HL-60 (cell line): ENCODE data around the gene PLCE1.

Experiments used
- DNase-seq, 2 experiments: peaks; one replicate each; pipeline ENCODE4 v3.0.0-alpha.2; 2010 to 2020; ENCODE audit warnings: low read depth in 1 of 2, low spot score in 1 of 2
- H3K27ac ChIP-seq: fragments of 250-450 bp; sonication (Bioruptor Pico); replicated peaks from 2 replicates; pipeline ENCODE4 v1.5.1; 2020; ENCODE audit warnings: mild to moderate bottlenecking, moderate library complexity
- H3K27me3 ChIP-seq: fragments of 250-450 bp; sonication (Bioruptor Pico); 2 replicates; pipeline ENCODE4 v1.5.1; 2021; ENCODE audit warnings: mild to moderate bottlenecking, moderate library complexity; ENCODE audit not compliant: insufficient read depth, poor library complexity, severe bottlenecking
- H3K4me3 ChIP-seq: replicated peaks from 2 replicates; pipeline ENCODE4 v1.5.1; 2011; ENCODE audit warnings: mild to moderate bottlenecking, control low read depth, low read length; ENCODE audit not compliant: insufficient read depth
- GABPA ChIP-seq: IDR thresholded peaks from 2 replicates; pipeline ENCODE4 v1.6.1; 2012; ENCODE audit warnings: low read depth
- POLR2AphosphoS5 ChIP-seq: IDR thresholded peaks from 2 replicates; pipeline ENCODE4 v1.6.1; 2012; ENCODE audit warnings: low read depth
- SPI1 ChIP-seq: IDR thresholded peaks from 2 replicates; pipeline ENCODE4 v1.6.1; 2012; ENCODE audit warnings: low read depth, mild to moderate bottlenecking, borderline replicate concordance
- TF ChIP-seq, protein P1 (sequence below): IDR thresholded peaks from one replicate; pipeline ENCODE4 v1.5.1; 2011; ENCODE audit warnings: low read length, control low read depth, inconsistent platforms; ENCODE audit not compliant: insufficient read depth
- TF ChIP-seq, protein P2 (sequence below): IDR thresholded peaks from 2 replicates; pipeline ENCODE4 v1.6.1; 2012; ENCODE audit warnings: low read depth; ENCODE audit not compliant: insufficient replicate concordance

Gene PLCE1

DNA sequence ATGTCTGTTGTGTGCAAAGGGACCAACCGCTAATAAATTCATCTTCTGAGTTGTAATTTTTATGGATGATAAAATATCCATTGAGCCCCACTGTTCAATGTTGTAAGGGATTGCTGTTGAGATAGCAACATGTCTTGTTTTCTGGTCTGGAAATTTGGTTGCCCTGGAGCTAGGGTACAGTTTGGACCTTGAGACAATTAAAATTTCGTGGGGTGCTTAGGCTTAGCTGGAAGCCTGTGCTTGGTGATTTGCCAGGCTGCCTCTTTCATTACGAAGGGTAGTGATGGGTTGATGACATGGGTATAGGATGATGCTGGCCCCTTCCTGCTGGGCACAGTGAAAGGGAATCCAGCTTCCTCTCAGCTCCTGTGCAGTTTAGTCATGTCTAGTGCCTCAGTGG lies 43.6 kb downstream of the PLCE1 start:
- TF ChIP-seq GABPA, result no peak
- Histone ChIP-seq H3K27ac (no peak overlapping the region), H3K27me3 (no peaks in the 10 kb centered on the region), H3K4me3 (no peak overlapping the region)
- DNase-seq, result no peak

GRCh38 chr10:94038024-94038423 lies 44.3 kb downstream of the PLCE1 start:
- Histone ChIP-seq H3K27ac (no peak overlapping the region), H3K27me3 (no peaks in the 10 kb centered on the region), H3K4me3 (no peak overlapping the region)
- TF ChIP-seq, protein P1, sequence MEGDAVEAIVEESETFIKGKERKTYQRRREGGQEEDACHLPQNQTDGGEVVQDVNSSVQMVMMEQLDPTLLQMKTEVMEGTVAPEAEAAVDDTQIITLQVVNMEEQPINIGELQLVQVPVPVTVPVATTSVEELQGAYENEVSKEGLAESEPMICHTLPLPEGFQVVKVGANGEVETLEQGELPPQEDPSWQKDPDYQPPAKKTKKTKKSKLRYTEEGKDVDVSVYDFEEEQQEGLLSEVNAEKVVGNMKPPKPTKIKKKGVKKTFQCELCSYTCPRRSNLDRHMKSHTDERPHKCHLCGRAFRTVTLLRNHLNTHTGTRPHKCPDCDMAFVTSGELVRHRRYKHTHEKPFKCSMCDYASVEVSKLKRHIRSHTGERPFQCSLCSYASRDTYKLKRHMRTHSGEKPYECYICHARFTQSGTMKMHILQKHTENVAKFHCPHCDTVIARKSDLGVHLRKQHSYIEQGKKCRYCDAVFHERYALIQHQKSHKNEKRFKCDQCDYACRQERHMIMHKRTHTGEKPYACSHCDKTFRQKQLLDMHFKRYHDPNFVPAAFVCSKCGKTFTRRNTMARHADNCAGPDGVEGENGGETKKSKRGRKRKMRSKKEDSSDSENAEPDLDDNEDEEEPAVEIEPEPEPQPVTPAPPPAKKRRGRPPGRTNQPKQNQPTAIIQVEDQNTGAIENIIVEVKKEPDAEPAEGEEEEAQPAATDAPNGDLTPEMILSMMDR, result no peak
- TF ChIP-seq, protein P2, sequence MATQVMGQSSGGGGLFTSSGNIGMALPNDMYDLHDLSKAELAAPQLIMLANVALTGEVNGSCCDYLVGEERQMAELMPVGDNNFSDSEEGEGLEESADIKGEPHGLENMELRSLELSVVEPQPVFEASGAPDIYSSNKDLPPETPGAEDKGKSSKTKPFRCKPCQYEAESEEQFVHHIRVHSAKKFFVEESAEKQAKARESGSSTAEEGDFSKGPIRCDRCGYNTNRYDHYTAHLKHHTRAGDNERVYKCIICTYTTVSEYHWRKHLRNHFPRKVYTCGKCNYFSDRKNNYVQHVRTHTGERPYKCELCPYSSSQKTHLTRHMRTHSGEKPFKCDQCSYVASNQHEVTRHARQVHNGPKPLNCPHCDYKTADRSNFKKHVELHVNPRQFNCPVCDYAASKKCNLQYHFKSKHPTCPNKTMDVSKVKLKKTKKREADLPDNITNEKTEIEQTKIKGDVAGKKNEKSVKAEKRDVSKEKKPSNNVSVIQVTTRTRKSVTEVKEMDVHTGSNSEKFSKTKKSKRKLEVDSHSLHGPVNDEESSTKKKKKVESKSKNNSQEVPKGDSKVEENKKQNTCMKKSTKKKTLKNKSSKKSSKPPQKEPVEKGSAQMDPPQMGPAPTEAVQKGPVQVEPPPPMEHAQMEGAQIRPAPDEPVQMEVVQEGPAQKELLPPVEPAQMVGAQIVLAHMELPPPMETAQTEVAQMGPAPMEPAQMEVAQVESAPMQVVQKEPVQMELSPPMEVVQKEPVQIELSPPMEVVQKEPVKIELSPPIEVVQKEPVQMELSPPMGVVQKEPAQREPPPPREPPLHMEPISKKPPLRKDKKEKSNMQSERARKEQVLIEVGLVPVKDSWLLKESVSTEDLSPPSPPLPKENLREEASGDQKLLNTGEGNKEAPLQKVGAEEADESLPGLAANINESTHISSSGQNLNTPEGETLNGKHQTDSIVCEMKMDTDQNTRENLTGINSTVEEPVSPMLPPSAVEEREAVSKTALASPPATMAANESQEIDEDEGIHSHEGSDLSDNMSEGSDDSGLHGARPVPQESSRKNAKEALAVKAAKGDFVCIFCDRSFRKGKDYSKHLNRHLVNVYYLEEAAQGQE, result no peak
- TF ChIP-seq SPI1 (no peak), GABPA (no peak), POLR2AphosphoS5 (no peak)
- DNase-seq, result no peak

DNA sequence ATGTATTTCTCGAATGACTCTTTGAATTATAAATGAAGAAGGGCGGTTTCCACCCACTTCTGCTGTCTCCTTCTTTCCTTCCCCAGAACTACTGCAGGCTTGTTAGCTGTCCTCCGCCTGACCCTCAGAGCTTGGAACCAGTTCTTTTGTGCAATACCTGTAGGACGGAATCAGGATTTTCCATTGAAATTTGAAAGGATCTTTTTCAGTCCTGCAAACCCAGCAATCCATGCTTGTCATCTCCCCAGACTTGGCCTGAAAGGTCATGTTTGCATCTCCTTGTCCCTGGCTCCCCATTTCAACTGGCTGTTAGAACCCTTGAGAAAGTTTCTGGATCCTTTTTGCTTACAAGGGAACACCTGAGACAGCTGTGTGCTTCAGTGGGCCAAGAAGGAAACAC lies 47.5 kb downstream of the PLCE1 start:
- Histone ChIP-seq H3K4me3 (no peak overlapping the region), H3K27ac (no peak overlapping the region), H3K27me3 (peaks cover 2% of the 10 kb centered on the region)
- TF ChIP-seq, protein P1, result no peak
- no peak for TF ChIP-seq GABPA
- no peak for TF ChIP-seq SPI1
- TF ChIP-seq, protein P2, result no peak
- no peak for TF ChIP-seq POLR2AphosphoS5
- no peak for DNase-seq

DNA sequence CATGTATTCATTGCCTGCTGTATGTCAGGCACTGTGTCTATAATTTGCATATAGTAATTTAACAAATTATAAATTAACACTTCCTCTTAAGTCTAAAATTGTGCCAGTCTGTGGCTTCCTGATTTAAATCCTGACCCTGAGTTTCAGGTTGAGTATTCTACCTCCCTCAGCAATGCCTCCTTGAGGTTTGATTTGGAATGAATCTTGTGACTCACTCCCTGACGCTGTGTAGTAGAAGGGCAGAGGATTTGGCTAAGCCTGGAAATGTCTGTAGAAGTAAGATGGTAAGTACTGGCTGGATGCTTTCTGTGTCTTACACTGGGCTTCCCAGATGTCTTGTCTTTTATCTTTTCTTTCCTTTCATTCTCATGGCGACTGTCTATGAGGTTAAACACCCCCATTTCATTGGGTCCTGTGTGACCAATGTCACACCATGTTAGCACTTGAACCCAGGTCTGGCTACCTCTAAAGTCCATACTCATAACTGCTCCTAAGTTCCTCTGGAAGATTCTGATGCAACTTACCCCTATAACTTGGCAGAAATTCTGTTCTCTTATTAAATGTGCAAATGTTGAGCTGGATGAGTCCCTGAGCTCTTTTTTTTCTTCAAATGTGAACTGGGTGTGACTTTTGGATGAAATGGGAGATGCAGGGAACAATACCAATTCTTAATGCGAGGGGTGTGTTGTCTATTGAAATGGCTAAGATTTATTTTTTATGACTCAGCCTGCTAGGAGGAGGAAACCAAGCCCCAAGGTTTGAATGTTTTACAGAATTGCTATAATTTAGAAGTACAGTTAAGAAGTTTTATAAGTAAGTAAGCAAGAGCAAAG lies 48.5 kb downstream of the PLCE1 start:
- Histone ChIP-seq H3K4me3 (no peak overlapping the region), H3K27me3 (peaks cover 2% of the 10 kb centered on the region), H3K27ac (no peak overlapping the region)
- DNase-seq, result no peak
- TF ChIP-seq, protein P2, result no peak
- TF ChIP-seq GABPA (no peak), SPI1 (no peak), POLR2AphosphoS5 (no peak)
- TF ChIP-seq, protein P1, result no peak
